KOPT-K1 (cell line): ENCODE data around the gene ZNRF1.
"Not testable (repeated sequence)": the region's sequence is repeated elsewhere in the genome, so short reads cannot be mapped to it uniquely, and the experiment has no call there.

ENCODE experiments used
- H3K27ac ChIP-seq: fragments of 200-600 bp; sonication (generic); 2 replicates; pipeline ENCODE4 v1.5.1; 2016; ENCODE audit warnings: antibody characterized with exemption, mild to moderate bottlenecking, low read depth, low read length; ENCODE audit not compliant: poor library complexity, severe bottlenecking
- H3K36me3 ChIP-seq: fragments of 200-600 bp; sonication (generic); 2 replicates; pipeline ENCODE4 v1.5.1; 2017; ENCODE audit warnings: antibody characterized with exemption, mild to moderate bottlenecking, low read length, moderate library complexity; ENCODE audit not compliant: insufficient read depth
- H3K9me3 ChIP-seq: fragments of 200-600 bp; sonication (generic); 2 replicates; pipeline ENCODE4 v1.5.1; 2017; ENCODE audit warnings: antibody characterized with exemption, low read length, mild to moderate bottlenecking; ENCODE audit not compliant: insufficient read depth, poor library complexity, severe bottlenecking

The ZNRF1 gene

DNA sequence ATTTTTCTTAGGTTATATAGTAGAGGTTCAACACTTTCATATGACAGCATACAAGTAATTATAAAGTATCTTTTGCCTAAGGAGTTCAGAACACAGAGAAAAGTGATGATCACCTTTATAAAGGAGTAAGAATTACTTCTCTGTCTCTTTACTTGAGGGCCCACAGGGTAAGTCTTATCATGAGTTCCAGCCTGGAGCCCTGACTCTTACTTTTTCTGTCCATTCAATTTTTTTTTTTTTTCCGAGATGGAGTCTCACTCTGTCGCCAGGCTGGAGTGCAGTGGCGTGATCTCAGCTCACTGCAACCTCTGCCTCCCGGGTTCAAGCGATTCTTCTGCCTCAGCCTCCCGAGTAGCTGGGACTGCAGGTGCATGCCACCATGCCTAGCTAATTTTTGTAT lies 14.3 kb downstream of the ZNRF1 start:
- not testable (repeated sequence) for H3K9me3 ChIP-seq
- peak overlapping the region; percentile 43 for H3K27ac ChIP-seq
- peaks cover 34% of the 10 kb centered on the region for H3K36me3 ChIP-seq

DNA sequence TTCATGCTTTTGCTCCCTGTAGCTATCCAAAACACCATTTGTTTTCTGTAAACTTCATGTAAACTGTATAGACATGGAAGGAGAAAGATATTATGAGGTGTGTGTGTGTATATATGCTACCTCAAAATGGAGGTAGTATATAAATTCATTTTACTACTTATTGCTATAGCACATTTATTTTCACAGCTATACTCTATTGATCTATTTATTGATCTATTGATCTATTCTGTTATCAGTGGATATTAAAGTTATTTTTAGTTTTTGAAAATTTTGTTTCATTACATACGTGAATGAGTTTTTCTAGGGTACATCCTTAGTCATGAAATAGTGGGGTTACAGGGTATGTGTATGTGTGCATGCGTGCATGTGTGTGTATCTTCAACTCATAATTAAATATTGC lies 15.5 kb downstream of the ZNRF1 start:
- Histone ChIP-seq H3K27ac (no peak overlapping the region), H3K36me3 (peaks cover 32% of the 10 kb centered on the region), H3K9me3 (peaks cover 8% of the 10 kb centered on the region)

DNA sequence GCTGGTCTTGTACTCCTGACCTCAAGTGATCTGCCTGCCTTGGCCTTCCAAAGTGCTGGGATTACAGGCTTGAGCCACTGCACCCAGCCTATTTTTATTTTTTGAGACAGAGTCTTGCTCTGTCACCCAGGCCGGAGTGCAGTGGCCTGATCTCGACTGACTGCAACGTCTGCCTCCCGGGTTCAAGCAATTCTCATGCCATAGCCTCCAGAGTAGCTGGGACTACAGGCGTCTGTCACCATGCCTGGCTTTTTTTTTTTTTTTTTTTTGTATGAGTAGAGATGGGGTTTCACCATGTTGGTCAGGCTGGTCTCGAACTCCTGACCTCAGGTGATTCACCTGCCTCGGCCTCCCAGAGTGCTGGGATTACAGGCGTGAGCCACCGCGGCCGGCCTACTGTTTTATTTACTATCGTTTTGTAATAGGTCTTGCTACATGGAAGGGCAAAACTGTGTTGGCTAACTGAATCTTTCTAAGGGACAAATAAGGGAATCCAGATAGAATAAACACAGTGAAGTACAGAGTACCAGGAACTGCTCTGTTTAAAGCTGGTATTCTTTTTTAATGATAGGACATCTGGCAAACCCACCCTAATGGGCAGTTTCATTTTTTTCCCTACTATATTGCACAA lies 17.7 kb downstream of the ZNRF1 start:
- Histone ChIP-seq H3K36me3 (peaks cover 38% of the 10 kb centered on the region), H3K9me3 (peaks cover 31% of the 10 kb centered on the region)
- not testable (repeated sequence) for H3K27ac ChIP-seq

DNA sequence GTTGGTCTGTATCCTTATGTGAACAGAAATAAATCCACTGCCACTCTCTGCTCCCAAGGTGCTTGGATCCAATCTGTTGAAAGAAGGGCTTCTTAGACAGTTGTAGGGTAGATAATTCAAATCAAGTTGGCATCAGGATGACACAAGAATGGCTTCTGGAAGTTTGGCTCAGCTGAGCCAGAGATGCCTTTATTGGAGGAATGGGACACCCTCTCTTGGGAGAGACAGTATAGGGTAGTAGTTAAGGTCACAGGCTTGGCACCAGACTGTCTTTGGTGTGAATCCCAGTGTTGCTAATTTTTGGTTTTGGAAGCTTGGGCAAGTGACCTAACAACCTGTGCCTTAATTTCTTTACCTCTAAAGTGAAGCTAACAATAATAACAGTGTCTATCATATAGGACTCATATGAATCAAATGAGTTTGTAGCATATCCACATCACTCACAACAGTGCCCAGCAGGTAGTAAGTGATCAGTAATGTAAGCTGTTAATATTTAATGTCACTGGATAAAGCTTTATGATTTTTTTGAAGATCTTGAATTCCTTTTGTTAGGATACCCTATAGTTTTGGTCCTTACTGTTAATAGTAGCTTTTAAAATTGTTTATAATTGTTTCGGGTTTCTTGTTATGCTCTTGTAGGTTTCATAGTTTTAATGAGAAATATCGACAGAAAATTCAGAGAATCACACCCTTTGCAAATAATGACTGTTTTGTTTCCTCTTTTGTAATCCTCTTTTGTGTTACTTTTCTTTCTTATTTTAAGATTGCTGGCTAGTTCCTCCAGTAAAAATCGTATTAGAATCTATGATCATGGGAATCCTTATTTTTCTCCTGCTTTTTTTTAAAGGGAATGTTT lies 19.1 kb downstream of the ZNRF1 start:
- peaks cover 44% of the 10 kb centered on the region for H3K36me3 ChIP-seq
- no peak overlapping the region for H3K27ac ChIP-seq
- peaks cover 35% of the 10 kb centered on the region for H3K9me3 ChIP-seq

DNA sequence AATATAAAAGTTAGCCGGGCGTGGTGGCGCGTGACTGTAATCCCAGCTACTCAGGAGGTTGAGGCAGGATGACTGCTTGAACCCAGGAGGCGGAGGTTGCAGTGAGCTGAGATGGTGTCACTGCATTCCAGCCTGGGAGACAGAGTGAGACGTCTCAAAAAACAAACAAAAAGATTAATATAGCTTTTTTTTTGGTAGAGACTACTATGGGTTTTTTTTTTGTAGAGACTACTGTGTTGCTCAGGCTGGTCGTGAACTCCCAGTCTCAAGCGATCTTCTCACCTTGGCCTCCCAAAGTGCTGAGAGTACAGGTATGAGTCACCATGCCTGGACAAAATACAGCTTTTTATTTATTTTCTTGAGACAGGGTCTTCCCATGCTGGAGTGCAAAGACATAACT lies 20.2 kb downstream of the ZNRF1 start:
- no peak overlapping the region for H3K27ac ChIP-seq
- H3K36me3 ChIP-seq = peaks cover 49% of the 10 kb centered on the region
- H3K9me3 ChIP-seq = peaks cover 35% of the 10 kb centered on the region

DNA sequence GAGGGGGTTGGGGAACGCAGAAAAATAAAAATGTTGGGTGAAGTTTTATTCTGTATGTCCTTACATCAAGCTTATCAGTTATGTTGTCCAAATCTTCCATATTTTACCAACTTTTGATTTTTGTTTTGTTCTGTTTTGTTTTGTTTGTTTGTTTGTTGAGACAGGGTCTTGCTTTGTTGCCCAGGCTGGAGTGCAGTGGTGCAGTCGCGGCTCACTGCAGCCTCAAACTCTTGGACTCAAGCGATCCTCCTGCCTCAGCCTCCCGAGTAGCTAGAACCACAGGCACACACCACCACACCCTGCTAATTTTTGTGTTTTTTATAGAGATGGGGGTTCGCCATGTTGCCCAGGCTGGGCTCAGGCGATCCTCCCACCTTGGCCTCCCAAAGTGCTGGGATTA lies 20.8 kb downstream of the ZNRF1 start:
- H3K27ac ChIP-seq = no peak overlapping the region
- peaks cover 35% of the 10 kb centered on the region for H3K9me3 ChIP-seq
- H3K36me3 ChIP-seq = peaks cover 49% of the 10 kb centered on the region

DNA sequence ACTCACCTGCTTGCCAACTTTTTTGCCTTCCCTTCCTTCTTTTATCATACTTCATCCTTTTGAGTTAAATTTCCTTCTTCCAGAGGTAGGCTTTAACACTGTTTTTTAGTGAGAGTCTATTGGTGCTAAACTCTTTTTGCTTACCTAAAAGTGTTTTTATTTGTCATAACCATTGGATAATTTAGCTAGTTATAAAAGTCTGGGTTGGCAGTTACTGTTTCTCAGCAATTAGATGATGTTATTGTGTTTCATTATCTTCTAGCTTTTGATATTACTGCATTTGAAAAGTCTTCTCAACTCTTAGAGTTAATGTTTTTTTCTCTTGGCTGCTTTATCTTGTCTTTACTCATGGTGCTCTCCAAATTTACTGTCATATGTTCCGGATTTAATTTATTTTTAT lies 22.6 kb downstream of the ZNRF1 start:
- Histone ChIP-seq H3K36me3 (peaks cover 40% of the 10 kb centered on the region), H3K27ac (no peak overlapping the region), H3K9me3 (peaks cover 35% of the 10 kb centered on the region)

DNA sequence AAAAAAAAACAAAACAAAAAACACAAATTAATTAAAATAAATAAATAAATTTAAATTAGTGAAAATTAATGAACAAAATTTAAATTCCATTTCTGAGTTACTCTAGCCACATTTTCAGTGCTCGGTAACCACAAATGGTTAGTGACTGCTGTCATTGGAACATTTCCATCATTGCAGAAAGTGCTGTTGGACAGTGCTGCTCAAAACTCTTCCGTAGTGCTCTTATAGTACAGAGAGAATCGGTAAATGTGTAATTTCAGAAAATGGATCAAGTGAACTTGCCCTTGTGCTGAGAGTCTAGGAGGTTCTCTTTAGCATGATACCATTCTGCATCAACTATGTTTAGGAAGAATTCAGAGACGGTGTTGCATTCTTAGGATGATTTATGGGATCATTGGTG lies 23.7 kb downstream of the ZNRF1 start:
- Histone ChIP-seq H3K27ac (no peak overlapping the region), H3K9me3 (peaks cover 35% of the 10 kb centered on the region), H3K36me3 (peaks cover 40% of the 10 kb centered on the region)

DNA sequence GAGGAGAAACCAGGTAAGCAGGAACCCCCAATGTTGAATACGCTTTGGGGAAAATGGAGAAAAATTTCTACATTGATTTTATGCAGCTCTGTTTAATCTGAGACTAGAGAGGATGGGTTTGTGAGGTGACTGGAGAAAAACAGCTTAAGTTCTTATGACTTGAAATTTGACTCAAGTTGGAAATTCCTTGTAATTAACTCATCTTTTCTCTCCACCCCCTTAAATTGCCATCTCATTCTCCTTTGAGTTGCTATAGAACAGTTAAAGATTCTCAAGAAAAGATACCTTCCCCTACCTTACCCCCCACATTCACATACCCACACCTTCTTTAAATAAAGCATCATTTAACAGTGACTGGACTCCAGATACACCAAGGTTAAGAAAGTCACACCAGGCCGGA lies 24.2 kb downstream of the ZNRF1 start:
- Histone ChIP-seq H3K36me3 (peaks cover 40% of the 10 kb centered on the region), H3K9me3 (peaks cover 35% of the 10 kb centered on the region), H3K27ac (no peak overlapping the region)

DNA sequence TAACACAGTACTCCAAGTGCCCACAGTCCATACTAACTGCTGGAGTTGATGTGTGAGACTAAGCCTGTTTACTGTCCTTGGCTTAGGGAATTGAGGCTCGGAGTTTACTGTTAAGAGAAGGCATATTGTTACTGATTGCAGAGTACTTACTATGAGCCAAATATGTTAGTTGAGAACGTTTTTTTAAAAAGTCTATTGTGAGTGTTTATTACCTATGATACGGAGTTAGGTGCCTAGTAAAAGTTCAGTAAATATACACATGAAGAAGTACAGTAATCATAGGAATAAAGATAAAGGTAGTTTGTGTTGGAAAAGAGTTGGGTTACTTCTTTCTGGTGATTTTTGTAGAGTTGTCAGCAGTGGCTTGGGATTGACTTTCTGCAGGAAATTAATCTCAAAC lies 25.4 kb downstream of the ZNRF1 start:
- peaks cover 29% of the 10 kb centered on the region for H3K9me3 ChIP-seq
- peak overlapping the region; percentile 40 for H3K27ac ChIP-seq
- peaks cover 34% of the 10 kb centered on the region for H3K36me3 ChIP-seq

DNA sequence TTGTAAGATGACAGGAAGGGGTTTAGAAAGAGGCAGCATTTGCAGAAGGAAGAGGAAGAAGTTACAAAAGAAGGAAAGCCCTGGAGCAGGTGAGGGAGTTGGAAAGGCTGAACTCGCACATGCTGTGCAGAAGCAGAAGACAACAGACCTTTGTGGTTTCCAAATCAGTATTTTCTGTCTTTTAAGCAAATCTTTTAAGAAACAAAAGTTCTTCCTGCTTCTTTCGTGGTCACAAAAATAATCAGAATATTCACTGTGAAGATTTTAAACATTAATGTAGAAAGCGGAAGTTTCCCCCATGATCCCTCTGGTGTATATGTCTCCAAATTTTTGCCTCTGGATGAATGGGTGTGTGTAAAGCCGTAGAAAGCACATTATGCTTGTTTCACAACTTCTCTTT lies 25.8 kb downstream of the ZNRF1 start:
- Histone ChIP-seq H3K27ac (peak overlapping the region; percentile 40), H3K9me3 (peaks cover 25% of the 10 kb centered on the region), H3K36me3 (peaks cover 34% of the 10 kb centered on the region)

DNA sequence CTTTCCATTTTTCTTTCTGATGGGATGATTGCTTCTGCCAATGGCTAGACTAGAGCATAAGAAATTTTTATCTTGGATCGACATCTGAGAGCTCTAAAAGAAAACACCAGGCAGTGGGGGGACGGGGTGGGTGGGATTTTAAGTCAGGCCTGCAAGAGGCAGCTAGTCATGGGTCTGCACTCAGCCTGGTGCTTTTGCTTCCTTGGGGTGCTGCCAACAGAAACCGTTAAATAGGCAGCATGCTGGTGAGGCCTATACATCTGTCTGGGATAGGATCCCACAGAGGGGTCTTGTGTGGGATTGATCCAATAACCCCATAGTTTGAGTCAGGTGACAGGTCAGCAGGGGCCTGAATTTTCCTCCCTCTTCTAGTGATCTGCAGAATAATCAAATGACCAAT lies 26.9 kb downstream of the ZNRF1 start:
- H3K36me3 ChIP-seq = peaks cover 28% of the 10 kb centered on the region
- peak overlapping the region; percentile 49 for H3K27ac ChIP-seq
- H3K9me3 ChIP-seq = peaks cover 18% of the 10 kb centered on the region

DNA sequence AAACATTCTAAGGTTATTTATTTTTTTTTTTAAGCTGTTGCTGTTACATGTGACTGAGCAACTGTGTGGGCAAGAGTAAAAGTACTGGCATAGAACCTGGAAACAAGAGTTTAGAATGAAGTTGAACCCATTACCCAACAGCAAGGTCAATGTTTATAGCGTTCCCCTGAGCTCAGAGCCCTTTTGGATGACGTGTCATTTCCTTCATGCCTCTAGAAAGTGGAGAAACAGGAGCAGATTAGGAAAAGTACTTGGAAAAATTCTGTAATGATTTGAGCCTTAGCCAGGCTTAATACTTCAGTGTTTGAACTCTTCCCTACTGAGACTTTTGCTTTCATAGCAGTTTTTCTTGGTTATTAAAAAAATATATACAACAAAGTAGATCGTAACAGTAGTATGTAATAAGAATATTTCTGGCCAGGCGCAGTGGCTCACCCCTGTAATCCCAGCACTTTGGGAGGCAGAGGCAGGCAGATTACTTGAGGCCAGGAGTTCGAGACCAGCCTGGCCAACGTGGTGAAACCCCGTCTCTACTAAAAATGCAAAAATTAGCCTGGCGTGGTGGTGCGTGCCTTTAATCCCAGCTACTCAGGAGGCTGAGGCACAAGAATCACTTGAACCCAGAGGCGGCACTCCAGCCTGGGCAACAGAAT lies 27.5 kb downstream of the ZNRF1 start:
- Histone ChIP-seq H3K36me3 (peaks cover 25% of the 10 kb centered on the region), H3K27ac (peak overlapping the region; percentile 49), H3K9me3 (peaks cover 12% of the 10 kb centered on the region)

DNA sequence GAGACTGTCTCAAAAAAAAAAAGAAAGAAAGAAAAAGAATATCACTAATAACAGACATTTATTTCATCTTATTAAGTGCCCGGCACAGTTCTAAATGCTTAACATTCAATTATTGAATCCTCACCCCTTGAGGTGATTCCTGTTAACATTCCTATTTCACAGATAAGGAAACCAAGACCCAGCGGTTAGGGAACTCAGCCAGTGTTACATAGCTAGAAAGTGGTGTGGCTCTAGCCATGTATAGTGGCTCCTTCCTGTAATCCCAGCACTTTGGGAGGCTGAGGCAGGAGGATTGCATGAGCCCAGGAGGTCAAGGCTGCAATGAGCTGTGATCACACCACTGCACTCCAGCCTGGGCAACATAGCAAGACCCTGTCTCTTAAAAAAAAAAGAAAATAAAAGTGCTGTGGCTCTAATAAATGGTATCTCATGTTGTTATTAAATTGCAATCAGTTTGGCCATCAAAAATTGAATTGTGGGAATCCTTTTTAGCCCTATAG lies 28.1 kb downstream of the ZNRF1 start:
- Histone ChIP-seq H3K27ac (no peak overlapping the region), H3K9me3 (peaks cover 6% of the 10 kb centered on the region), H3K36me3 (peaks cover 23% of the 10 kb centered on the region)

DNA sequence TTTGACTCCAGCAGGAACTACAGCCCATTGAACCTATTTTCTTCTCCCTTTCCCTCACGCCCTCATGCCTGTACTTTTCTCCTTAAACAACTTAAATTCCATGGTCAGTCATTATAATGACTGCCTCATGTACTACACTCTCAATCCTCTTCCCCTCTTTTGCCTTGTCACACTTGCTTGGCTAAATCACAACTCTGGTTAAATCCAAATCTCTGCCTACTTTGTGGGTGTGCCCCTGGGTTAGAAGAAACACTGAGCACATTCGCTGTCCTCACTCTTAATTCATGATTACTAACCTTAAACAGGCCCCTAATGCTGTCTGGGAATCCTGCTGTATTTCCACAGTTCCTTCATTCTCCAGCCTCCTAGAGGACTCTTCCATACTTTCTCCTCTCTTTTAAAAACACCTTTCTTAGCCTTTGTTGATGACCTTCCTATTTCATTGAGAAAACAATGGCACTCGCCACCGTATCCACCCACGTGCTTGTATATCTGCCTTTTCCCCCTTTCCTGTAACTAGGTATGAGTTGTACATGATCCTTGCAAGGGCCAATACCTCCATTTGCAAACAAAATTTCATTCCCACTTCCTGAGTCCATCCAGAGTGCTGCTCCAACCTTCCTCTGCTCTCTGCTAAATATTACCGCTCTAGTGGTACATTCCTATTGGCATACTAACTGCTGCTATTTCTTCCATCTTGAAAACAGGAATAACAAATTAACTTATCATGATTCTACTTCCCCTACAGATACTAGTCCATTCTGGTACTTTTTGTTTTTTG lies 28.9 kb downstream of the ZNRF1 start:
- Histone ChIP-seq H3K27ac (no peak overlapping the region), H3K36me3 (peaks cover 22% of the 10 kb centered on the region), H3K9me3 (peaks cover 5% of the 10 kb centered on the region)
